GM18508 (cell line): ENCODE measurements around the gene PPFIBP1.

Source experiments
- ATAC-seq: cut with Tn5 transposase; IDR thresholded peaks from one replicate; pipeline ENCODE4 v1.9.1; 2021; ENCODE audit warnings: moderate number of reproducible peaks; ENCODE audit not compliant: insufficient read depth, unreplicated experiment

The PPFIBP1 gene

DNA sequence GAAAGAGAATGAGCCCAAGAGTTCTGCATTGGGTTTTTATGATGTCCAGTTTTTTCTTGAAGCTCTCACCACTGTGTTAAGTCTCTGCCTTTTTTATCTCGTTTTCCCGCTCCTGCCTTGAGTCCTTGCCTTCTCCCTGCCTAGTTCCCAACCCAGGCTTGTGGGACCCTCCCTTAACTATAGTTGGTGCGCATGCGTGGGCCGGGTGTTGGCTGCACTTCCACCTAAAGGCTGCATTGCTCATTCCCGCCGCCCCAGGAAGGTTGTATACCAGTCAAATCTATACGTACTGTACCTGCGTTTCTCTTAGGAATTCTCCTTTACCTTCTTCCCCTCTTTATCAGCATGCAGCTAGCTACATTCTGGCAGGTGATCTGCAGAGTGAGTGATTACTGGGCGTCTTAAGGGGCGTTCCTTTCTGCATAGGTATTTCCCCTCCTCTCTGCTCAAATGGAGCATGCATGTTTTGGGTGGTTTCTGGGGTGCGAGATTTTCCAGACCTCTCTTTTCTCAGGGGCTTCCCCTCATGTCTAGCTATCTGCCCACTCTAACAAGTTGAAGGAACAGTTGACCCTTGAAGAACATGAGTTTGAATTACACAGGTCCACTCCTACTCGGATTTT lies 165.7 kb downstream of the PPFIBP1 start:
- ATAC-seq, result no peak

DNA sequence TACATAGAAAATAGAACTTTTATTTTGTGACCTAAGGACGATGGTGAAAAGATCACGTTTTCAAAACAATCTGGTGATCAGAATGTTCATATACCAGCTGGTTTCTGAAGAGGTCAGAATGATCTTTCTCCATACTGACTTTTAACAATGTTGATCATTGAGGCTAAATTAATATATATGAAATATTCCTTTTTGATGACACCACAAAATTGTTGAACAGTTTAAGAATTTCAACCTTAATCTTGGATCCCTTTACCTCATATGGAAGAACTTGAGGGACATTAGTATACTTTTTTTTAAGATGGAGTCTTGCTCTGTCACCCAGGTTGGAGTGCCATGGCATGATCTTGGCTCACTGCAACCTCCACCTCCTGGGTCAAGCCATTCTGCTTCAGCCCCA lies 169.4 kb downstream of the PPFIBP1 start:
- no peak for ATAC-seq

DNA sequence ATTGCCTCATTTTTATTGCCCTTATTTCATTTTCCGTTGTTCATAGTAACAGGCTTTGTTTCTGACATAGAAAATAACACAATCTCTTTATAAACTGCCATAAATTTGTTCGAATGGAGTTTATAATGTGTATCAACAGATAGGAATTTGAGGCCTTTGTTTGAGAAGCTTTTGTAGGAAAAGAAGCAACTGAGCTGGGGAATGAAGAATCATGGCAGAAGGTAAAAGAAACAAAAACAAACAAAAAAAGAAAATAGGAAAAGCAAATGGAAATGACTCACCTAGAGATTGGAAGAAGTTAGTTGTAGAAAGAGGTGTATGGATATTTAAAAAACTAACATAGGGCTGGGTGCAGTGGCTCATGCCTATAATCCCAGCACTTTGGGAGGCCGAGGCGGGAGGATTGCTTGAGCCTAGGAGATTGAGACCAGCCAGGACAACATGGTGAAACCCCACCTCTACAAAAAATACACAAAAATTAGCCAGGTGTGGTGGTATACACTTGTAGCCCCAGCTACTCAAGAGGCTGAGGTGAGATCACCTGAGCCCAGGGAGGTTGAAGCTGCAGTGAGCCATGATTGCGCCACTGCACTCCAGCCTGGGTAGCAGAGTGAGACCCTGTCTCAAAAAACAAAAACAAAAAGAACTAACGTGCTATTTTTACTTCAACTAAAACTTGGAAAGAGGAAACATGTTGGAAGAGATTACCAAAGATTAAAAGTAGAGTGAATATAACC lies 171.7 kb downstream of the PPFIBP1 start:
- ATAC-seq, result no peak

DNA sequence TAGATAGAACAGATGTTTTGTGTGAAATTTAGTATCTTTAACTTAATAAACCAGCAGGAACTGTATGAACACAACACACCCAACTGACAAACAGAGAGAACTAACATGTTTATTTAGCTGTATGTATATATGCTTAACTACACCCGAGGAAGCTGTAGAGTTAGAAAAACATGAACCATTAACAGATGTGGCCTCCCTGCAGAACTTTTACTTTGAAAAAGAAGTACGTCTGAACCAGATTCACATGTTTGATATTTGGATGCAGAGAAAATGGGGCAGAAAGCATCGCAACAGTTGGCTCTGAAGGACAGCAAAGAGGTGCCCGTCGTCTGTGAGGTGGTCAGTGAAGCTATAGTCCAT lies 172.3 kb downstream of the PPFIBP1 start, which contains the start of gene REP15:
Gene REP15, plus strand, starts transcription at position 155 of the 360 bp plus-strand sequence. Its CDS starts 116 bp downstream, at position 271.
- ATAC-seq, result no peak

DNA sequence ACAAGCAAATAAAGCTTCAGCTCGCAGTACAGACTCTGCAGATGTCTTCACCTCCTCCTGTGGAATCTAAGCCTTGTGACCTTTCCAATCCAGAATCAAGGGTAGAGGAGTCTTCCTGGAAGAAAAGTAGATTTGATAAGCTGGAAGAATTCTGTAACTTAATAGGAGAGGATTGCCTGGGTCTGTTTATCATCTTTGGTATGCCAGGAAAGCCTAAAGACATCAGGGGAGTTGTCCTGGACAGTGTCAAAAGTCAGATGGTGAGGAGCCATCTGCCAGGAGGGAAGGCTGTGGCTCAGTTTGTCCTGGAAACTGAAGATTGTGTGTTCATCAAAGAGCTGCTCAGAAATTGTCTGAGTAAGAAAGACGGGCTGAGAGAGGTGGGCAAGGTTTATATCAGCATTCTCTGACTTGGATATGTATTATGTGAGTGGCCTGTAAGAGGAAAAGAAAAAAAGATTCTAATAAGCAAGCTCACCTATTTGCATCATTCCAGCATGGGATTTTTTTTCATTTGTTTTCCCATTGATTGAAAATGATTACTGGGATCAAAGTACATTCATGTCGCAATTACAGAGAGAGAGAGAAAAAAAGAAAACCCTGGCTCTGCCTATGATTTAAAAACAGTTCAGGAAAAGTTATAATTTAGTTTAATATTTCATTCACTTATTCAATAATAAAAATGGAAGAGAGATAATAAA lies 173.0 kb downstream of the PPFIBP1 start:
- no peak for ATAC-seq

DNA sequence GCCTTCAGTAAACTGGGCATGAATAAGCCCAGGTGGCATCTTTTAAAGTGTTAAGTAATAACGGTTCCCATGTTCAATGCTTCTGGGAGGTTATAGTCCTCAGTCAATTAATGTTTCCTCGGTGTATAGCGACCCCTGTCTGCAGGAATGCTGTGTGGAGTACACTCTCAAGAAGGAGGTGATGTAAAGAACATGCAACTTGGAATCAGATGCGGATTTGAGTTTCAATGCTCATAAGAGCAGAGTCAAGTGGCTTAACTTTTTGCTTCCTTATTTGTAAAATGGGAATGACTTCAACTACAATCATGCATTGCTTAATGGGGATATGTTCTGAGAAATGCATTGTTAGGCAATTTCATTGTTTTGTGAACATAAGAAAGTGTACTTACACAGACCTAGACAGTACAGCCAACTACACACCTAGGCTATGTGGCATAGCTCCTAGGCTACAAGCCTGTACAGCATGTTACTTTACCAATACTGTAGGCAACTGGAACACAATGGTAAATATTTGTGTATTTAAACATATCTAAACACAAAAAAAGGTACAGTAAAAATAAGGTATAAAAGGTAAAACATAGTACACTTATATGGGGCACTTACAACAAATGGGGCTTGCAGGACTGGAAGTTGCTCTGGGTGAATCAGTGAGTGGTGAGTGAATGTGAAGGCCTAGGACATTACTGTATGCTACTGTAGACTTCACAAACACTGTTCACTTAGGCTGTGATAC lies 179.9 kb downstream of the PPFIBP1 start:
- ATAC-seq, result peak; percentile 86

DNA sequence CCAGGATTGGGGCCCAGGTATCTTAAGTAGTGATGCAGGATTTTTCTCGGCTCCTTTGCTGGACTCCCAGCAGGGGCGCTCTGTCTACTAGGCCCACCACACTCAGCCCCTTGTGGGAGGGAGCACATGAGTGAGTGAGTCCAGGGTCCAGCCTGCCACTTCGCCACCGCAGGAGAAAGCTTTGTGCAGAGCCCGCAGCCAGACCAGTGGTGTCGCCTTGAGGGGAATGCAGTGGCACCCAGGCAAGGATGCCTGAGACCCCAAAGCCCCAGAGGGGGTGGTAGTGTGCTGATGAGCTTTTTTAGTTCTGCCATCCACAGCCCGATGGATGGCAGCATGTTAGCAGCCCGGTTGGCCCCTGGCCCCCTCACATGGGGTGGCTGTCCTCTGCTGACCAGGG lies 181.3 kb downstream of the PPFIBP1 start:
- no peak for ATAC-seq

DNA sequence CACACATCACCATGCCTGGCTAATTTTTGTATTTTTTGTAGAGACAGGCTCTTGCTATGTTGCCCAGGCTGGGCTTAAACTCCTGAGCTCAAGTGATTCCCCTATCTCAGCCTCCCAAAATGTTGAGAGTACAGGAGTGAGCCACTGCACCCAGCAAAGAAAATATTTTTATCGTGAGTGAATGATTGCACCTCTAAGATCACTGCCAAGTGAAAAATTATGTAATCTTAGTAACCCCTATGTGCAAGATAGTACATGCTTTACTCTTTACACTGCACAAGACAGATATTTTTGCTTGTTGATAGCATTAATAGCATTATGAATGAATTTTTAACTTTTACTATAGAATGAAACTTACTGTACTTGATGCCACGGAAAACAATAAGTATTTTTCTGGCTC lies 183.2 kb downstream of the PPFIBP1 start:
- no peak for ATAC-seq

DNA sequence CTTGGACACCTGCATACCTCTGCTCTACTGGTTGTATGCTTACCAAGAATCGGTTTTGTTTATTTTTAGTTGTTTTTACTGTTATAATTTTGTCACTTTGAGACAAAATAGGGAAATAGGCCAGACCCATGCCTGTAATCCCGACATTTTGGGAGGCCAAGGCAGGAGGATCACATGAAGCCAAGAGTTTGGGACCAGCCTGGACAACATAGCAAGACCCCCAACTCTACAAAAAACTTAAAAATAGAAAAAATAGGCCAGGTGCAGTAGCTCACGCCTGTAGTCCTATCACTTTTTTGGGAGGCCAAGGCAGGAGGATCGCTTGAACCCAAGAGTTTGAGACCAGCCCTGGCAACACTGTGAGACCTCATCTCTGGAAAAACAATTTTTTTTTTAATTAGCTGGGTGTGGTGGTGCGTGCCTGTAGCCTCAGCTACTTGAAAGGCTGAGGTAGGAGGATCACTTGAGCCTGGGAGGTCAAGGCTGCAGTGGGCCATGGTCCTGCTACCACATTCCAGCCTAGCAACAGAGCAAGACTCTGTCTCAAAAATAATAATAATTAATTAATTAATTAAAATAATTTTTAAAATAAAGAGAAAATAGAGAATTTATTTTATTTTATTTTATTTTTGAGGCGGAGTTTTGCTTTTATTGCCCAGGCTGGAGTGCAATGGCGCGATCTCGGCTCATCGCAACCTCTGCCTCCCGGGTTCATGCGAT lies 185.4 kb downstream of the PPFIBP1 start:
- ATAC-seq, result no peak

DNA sequence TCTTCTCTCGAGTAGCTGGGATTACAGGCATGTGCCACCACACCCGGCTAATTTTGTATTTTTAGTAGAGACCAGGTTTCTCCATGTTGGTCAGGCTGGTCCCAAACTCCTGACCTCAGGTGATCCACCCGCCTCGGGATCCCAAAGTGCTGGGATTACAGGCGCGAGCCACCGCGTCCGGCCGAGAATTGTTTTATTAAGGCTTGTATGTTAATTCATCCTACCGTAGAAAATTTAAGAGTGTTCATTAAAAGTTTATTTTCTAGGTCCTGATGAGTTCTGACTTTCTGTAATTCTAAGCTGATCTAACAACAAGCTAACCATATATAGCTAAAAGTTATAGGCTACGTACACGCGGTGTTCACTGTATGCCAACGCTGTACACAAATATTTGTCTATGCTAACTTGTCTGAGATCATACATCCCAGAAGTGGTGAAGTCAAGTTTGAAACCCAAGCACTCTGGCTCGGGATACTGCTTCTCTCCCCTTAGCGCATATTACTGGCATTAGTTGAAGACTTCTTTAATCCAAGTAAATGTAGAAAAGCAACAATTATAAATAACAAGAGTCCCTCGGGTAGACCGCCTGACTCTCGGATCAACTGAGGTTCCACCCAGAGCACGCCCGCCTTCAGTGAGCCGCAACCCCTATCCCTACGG lies 186.1 kb downstream of the PPFIBP1 start:
- ATAC-seq, result peak; percentile 32

DNA sequence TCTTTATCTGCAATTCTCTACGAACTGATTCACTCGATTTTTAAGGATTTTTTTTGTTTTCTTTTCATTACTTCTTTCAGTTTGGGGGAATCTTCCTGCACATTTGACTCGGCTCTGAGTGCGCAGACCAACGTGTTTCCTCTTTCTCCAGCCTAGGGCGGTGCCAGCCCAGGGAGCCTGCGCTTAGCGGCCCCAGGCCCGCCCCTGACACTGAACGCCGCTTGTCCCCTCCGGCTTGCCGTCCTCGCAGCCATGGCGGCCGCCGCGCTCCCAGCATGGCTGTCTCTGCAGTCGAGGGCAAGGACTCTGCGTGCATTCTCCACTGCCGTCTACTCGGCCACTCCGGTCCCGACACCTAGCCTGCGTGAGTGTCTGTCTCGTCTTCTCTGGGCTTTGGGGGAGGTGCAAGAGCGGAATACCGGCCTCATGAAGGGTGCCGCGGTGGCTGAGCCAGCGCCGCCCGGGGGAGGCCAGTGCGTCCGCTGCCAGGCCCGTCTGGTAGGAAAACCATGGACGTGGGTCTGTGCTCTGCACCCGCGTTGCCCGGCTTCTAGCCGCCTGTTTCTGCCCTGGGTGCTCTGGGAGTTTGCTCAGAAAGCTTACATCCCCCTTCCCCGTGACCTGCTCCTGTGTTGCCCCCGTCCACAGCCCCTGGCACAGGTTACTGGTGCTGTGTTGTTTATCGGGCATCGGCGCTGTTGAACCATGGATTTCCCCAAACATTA lies 186.7 kb downstream of the PPFIBP1 start, which contains the start of gene MRPS35:
Gene MRPS35, plus strand, starts transcription at position 241 of the 725 bp plus-strand sequence. Its CDS starts 12 bp downstream, at position 253.
- ATAC-seq, result peak; percentile 86

DNA sequence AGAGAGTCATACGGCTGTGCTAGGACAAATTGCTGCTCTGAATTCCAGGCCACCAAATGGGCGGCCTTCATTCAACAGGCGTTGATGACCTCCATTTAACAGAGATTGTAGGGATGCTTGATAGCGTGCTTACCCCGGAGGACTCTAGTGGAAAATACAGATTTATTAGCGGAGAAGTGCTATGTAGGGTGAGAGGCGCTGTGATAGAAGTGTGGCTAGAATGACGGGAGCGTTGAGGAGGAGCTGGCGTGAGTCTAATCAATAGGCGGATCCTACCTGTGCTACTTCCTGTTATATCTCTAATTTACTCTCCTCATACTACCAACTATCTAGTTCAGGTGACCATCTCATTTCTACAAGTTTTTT lies 187.3 kb downstream of the PPFIBP1 start:
- ATAC-seq, result no peak

DNA sequence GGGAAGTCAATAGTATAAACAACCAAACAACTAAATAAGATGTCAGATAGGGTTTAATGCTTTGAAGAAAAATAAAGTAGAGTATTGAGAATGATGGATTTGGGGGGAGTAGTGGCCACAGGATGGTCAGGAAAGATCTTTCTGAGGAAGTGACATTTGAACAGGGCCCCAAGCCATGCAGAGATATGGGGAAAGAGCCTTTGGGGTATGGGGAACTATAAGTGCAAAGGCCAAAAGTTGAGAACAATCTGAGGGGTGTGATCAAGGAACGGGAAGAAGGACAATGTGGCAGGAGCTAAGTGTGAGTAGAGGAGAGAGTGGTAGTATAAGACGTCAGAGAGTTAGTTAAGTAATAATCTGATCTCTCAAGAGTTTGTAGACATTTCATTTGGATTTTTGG lies 188.0 kb downstream of the PPFIBP1 start:
- ATAC-seq, result no peak

DNA sequence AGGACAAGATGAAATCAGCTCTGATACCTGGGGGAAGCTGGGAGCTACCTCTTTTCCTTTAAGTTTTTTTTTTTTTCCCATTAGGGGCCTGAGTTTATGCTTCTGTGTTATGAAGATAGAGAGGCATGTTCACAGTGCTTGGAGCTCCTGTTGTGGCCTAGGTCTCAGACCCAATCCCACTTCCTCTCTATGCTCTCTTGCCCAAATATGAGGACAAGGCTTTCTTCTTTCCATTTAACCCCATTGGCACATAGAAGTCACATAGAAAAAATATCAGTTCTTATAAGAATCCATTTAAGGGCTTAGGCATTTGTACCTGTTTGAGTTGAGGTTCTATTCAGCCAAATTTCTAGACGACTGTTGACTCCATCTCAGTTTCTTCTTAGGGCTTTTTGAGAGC lies 199.2 kb downstream of the PPFIBP1 start:
- no peak for ATAC-seq

DNA sequence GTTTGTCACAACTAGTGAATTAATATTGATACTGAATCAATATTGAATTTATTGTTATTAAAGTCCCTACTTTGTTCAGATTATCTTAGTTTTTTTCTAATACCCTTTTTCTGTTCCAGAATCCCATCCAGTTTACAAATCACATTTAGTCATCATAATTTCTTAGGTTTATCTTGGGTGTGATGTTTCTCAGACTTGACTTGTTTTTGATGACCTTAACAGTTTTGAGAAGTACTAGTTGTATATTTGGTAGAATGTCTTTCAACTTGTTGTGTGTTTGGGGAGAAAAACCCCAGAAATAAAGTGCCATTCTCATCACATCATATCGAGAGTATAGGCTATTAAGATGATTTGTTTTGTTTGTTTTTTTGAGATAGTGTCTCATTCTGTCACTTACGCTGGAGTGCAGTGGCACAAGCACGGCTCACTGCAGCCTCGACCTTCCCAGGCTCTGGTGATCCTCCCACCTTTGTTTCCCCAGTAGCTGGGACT lies 206.1 kb downstream of the PPFIBP1 start:
- no peak for ATAC-seq

DNA sequence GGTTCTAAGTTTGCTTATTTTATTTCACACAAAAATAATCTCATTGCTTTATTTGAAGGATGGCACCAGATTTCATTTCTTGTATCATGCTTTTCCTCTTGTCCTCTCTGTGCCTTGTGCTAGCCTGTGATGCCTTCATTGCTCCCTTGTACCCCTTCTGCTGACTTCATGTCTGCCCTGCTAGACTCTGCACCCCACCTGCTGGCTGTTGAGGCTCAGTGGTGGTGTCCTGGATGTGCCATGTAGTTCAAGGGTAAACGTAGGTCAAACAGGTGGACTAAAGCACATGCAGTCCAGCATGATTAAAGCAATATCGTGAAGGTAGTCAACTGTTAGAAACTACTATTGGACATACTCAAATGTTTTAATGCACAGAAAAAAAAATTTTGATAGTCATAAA lies 208.3 kb downstream of the PPFIBP1 start:
- ATAC-seq, result no peak

DNA sequence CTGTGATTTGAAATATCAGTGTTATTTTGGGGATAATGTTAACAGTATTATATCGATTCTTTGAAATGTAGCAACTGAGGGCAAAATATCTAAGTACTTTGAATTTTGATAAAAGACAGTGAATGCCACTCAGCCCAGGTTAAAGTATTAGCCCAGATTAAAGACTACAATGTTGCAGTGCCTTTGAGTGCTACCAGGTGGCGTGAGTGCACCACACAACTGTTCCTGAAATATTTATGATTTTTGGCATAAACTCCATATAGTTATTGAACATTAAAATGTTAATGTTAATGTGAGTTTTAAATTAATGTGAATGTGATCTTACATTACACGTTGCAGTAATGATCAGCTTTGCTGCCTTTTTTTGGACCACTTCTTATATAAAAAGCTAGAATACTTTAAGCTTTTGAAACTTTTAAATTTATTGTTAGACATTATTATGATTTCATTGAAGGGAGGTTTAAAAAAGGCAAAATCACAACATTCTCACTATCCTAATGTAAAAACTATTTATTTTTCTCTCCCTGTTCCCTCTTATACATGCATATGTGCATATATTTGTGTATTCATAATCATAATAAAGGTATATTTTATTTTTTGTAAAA lies 209.1 kb downstream of the PPFIBP1 start:
- ATAC-seq, result no peak

DNA sequence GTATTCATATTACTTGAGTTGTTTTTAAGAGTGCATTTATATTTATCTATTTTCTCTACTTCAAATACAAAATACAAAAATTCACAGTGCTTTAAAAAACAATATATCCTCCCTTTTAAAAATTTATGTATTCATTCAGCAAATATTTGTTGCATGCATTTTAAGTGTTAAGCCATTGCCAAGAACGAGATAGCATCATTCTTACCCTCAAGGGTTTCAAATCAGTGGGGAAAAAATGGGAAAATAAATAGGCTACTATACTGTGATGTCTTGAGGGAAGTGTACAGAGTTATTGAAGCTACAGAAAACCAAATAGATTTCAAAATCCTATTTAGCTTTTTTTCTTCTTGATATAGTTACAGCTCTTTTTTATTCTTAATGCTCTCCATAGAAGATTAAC lies 209.8 kb downstream of the PPFIBP1 start:
- ATAC-seq, result no peak
